HL-60 (cell line): ENCODE data around the gene GRM8.

Experiments
- DNase-seq, 2 experiments: peaks; one replicate each; pipeline ENCODE4 v3.0.0-alpha.2; 2010 to 2020; ENCODE audit warnings: low read depth in 1 of 2, low spot score in 1 of 2
- H3K27ac ChIP-seq: fragments of 250-450 bp; sonication (Bioruptor Pico); replicated peaks from 2 replicates; pipeline ENCODE4 v1.5.1; 2020; ENCODE audit warnings: mild to moderate bottlenecking, moderate library complexity
- H3K27me3 ChIP-seq: fragments of 250-450 bp; sonication (Bioruptor Pico); 2 replicates; pipeline ENCODE4 v1.5.1; 2021; ENCODE audit warnings: mild to moderate bottlenecking, moderate library complexity; ENCODE audit not compliant: insufficient read depth, poor library complexity, severe bottlenecking
- H3K4me3 ChIP-seq: replicated peaks from 2 replicates; pipeline ENCODE4 v1.5.1; 2011; ENCODE audit warnings: mild to moderate bottlenecking, control low read depth, low read length; ENCODE audit not compliant: insufficient read depth
- GABPA ChIP-seq: IDR thresholded peaks from 2 replicates; pipeline ENCODE4 v1.6.1; 2012; ENCODE audit warnings: low read depth
- POLR2AphosphoS5 ChIP-seq: IDR thresholded peaks from 2 replicates; pipeline ENCODE4 v1.6.1; 2012; ENCODE audit warnings: low read depth
- SPI1 ChIP-seq: IDR thresholded peaks from 2 replicates; pipeline ENCODE4 v1.6.1; 2012; ENCODE audit warnings: low read depth, mild to moderate bottlenecking, borderline replicate concordance
- TF ChIP-seq, protein P1 (sequence below): IDR thresholded peaks from one replicate; pipeline ENCODE4 v1.5.1; 2011; ENCODE audit warnings: low read length, control low read depth, inconsistent platforms; ENCODE audit not compliant: insufficient read depth
- TF ChIP-seq, protein P2 (sequence below): IDR thresholded peaks from 2 replicates; pipeline ENCODE4 v1.6.1; 2012; ENCODE audit warnings: low read depth; ENCODE audit not compliant: insufficient replicate concordance

GRM8 gene

DNA sequence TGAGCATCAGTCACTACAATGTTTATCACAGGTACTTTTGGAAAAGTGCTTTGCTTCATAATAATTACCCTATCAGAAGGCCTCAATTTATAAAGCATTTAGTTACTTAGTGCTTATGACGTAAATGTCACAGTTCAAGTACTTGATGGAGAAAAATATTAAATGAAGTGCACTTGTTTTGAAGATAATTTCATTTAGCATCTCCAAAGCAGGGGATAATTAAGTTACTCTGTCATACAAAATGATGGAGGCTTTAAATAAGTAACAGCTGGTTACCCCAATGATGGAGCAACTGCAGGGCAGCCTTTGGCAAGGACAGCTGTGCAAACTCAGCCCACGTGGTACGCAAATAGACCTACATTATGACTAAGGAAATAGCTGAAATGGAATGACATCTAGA, 768.8 kb downstream of the GRM8 start:
- no peak overlapping the region for H3K4me3 ChIP-seq
- TF ChIP-seq GABPA (no peak), SPI1 (no peak), POLR2AphosphoS5 (no peak)
- no peak overlapping the region for H3K27ac ChIP-seq
- DNase-seq, result no peak
- H3K27me3 ChIP-seq, result no peaks in the 10 kb centered on the region

DNA sequence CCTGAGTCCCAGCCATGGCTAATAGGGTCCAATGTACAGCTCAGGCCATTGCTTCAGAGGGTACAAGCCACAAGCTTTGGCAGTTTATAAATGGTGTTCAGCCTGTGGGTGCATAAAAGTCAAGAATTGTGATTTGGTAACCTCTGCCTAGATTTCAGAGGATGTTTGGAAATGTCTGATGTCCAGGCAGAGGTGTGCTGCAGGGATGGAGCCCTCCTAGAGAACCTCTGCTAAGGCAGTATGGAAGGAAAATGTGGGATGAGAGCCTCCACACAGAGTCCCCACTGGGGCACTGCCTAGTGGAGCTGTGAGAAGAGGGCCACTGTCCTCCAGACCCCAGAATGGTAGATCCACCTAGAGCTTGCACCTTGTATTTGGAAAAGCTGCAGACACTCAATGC, 779.9 kb downstream of the GRM8 start:
- no peak overlapping the region for H3K4me3 ChIP-seq
- no peak overlapping the region for H3K27ac ChIP-seq
- H3K27me3 ChIP-seq, result no peaks in the 10 kb centered on the region
- DNase-seq, result no peak
- TF ChIP-seq SPI1 (no peak), POLR2AphosphoS5 (no peak), GABPA (no peak)
- TF ChIP-seq, protein P1, sequence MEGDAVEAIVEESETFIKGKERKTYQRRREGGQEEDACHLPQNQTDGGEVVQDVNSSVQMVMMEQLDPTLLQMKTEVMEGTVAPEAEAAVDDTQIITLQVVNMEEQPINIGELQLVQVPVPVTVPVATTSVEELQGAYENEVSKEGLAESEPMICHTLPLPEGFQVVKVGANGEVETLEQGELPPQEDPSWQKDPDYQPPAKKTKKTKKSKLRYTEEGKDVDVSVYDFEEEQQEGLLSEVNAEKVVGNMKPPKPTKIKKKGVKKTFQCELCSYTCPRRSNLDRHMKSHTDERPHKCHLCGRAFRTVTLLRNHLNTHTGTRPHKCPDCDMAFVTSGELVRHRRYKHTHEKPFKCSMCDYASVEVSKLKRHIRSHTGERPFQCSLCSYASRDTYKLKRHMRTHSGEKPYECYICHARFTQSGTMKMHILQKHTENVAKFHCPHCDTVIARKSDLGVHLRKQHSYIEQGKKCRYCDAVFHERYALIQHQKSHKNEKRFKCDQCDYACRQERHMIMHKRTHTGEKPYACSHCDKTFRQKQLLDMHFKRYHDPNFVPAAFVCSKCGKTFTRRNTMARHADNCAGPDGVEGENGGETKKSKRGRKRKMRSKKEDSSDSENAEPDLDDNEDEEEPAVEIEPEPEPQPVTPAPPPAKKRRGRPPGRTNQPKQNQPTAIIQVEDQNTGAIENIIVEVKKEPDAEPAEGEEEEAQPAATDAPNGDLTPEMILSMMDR, result no peak
- TF ChIP-seq, protein P2, sequence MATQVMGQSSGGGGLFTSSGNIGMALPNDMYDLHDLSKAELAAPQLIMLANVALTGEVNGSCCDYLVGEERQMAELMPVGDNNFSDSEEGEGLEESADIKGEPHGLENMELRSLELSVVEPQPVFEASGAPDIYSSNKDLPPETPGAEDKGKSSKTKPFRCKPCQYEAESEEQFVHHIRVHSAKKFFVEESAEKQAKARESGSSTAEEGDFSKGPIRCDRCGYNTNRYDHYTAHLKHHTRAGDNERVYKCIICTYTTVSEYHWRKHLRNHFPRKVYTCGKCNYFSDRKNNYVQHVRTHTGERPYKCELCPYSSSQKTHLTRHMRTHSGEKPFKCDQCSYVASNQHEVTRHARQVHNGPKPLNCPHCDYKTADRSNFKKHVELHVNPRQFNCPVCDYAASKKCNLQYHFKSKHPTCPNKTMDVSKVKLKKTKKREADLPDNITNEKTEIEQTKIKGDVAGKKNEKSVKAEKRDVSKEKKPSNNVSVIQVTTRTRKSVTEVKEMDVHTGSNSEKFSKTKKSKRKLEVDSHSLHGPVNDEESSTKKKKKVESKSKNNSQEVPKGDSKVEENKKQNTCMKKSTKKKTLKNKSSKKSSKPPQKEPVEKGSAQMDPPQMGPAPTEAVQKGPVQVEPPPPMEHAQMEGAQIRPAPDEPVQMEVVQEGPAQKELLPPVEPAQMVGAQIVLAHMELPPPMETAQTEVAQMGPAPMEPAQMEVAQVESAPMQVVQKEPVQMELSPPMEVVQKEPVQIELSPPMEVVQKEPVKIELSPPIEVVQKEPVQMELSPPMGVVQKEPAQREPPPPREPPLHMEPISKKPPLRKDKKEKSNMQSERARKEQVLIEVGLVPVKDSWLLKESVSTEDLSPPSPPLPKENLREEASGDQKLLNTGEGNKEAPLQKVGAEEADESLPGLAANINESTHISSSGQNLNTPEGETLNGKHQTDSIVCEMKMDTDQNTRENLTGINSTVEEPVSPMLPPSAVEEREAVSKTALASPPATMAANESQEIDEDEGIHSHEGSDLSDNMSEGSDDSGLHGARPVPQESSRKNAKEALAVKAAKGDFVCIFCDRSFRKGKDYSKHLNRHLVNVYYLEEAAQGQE, result no peak

DNA sequence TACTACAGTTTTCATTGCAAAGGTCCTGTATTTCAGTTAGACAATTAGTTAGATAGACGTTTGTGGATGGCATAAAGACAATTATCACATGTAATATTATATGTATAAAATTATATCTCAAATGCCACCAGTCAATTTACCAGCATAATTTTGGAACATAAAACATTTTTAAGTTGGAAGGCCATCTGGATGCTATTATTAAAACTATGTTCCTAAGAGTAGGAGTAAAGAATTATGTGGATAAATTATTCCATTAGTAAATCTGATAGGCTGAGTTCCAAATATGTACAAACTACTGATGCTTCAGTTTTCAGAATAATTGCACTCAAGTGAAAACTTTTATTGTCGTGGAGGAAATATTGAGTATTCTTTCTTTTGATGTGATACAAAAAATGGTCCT, 790.3 kb downstream of the GRM8 start:
- TF ChIP-seq, protein P2, result no peak
- TF ChIP-seq POLR2AphosphoS5, result no peak
- TF ChIP-seq GABPA, result no peak
- no peak for TF ChIP-seq SPI1
- no peaks in the 10 kb centered on the region for H3K27me3 ChIP-seq
- H3K27ac ChIP-seq, result no peak overlapping the region
- no peak for DNase-seq
- no peak overlapping the region for H3K4me3 ChIP-seq

DNA sequence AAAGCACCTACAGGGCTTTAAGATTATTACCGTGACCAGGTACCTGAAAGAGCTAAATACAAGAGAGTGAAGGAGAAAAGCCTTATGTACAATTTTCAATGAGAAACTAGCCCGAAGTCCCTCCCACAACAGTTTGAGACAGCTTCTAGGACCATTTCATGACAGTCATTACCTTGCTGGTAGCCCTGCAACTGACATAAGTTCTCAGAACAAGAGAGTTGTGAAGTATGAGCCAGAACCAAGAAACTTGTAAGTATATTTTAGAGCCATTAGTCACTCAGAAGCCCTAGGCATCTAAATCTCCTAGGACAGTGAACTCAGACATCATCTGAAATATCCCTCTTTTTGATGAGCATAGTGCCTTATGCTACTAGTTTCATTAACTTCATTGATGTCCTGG, 792.1 kb downstream of the GRM8 start:
- no peak for DNase-seq
- TF ChIP-seq POLR2AphosphoS5 (no peak), GABPA (no peak)
- H3K4me3 ChIP-seq, result no peak overlapping the region
- no peaks in the 10 kb centered on the region for H3K27me3 ChIP-seq
- no peak overlapping the region for H3K27ac ChIP-seq

DNA sequence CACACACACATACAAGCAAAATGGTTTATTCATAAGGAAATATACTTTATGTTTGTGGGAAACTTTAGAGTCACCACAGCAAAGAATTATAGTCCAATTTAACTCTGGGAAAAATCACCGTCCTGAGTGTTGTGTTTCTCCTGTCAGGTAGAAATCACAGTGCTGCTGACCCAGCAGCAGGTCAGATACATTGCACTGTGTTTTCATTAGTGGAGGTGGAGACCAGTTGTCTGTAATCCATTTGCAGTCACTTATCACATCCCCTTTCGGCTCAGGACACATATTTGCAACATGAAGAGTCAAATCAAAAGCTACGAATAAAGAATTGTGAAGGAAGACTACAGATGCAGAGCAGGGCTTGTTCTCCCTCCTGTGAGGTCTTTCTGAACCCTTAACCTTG, 799.6 kb downstream of the GRM8 start:
- Histone ChIP-seq H3K27ac (no peak overlapping the region), H3K4me3 (no peak overlapping the region), H3K27me3 (no peaks in the 10 kb centered on the region)
- DNase-seq, result no peak
- TF ChIP-seq POLR2AphosphoS5, result no peak

DNA sequence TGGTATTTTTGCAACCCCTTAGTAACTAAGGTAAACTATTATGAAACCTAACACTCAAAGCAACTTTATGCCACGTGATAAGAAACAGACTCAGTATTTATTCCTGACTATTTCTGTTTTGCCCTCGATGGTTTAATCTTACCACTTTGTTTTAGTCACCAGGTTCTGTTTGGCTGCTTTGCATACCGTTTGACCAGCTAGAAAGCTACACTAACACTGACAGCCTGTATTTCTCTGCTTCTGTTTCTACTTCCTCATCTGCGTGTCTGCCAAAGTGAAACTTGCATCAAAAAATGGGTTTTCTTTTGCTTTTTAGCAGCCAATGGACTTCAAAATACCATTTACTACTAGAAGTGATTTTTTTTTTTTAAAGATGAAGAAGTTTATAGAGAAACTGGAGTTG, 802.5 kb downstream of the GRM8 start:
- TF ChIP-seq, protein P2, result no peak
- TF ChIP-seq SPI1, result no peak
- TF ChIP-seq, protein P1, result no peak
- no peak for TF ChIP-seq POLR2AphosphoS5
- TF ChIP-seq GABPA, result no peak
- Histone ChIP-seq H3K4me3 (no peak overlapping the region), H3K27ac (no peak overlapping the region), H3K27me3 (no peaks in the 10 kb centered on the region)
- no peak for DNase-seq
